ENCODE data around the gene CD4.

- no peak for TF ChIP-seq CTCF (IDR thresholded peaks at IDR 0.05)
- no peak for TF ChIP-seq POLR2A (IDR thresholded peaks at IDR 0.05)
Observed at GRCh38 chr12:6795088-6795487, 5.8 kb downstream of the CD4 start.
